HepG2 (cell line): ENCODE data around the gene RBM19. TPM values are rescaled to one million over a fixed set of nuclear protein-coding genes. Genes with fewer than 3 reads are reported as not detected.

Experiments used
- ATAC-seq: fragments of 200-7000 bp; cut with Tn5 transposase; 3 replicates; pipeline ENCODE4 v1.9.1; 2020; ENCODE audit warnings: mild to moderate bottlenecking, moderate library complexity
- BruUV-seq: library from RNA; stranded (reverse); fragments of 400-500 nt; replicated peaks from 2 replicates; lab custom pipeline; 2021; lab: Mats Ljungman, UMichigan
- CTCF ChIA-PET: fragments of 300-600 bp; formaldehyde crosslinking; extraction: SDS; loops from one replicate; lab custom pipeline; 2021; ENCODE audit warnings: low total read pairs, inconsistent platforms, low intra/inter-chr PET ratio; lab: Yijun Ruan, JAX
- POLR2A ChIA-PET: fragments of 350-600 bp; sonication (Branson Sonifier 250); formaldehyde crosslinking; loops from one replicate; lab custom pipeline; 2020; ENCODE audit warnings: antibody characterized with exemption, inconsistent platforms; lab: Yijun Ruan, JAX
- DNase-seq: peaks from one replicate; pipeline ENCODE4 v3.0.0-alpha.2; 2015; ENCODE audit warnings: low spot score
- FAIRE-seq: peaks from 3 replicates; lab custom pipeline; 2011; peaks lifted over from hg19 to GRCh38; lab: Jason Lieb, UNC
- H2AFZ ChIP-seq: one replicate; pipeline ENCODE4 v1.6.1; 2011; ENCODE audit warnings: low read length, inconsistent platforms
- H3K27ac ChIP-seq: fragments of 300-600 bp; 3 replicates; pipeline ENCODE4 v1.8.0; 2011; ENCODE audit warnings: mixed run types, mild to moderate bottlenecking, mixed read lengths, low read length, inconsistent platforms; ENCODE audit not compliant: insufficient read depth; ENCODE audit errors: extremely low read length
- H3K27me3 ChIP-seq, 2 experiments: fragments of 200-600 bp in 1 of 2; 2 replicates in 1 of 2; 3 replicates in 1 of 2; pipeline versions ENCODE4 v1.6.0 to v1.8.0; 2011; ENCODE audit warnings: low read length in 2 of 2, mild to moderate bottlenecking in 2 of 2, moderate library complexity in 2 of 2, inconsistent platforms in 1 of 2; ENCODE audit not compliant: insufficient read depth in 2 of 2, control insufficient read depth in 1 of 2
- H3K36me3 ChIP-seq, 2 experiments: fragments of 200-600 bp in 1 of 2; replicated peaks in 1 of 2; 2 replicates in 1 of 2; 3 replicates in 1 of 2; pipeline versions ENCODE4 v1.5.1 to v1.8.0; 2011; ENCODE audit warnings: low read length in 2 of 2, inconsistent platforms in 1 of 2; ENCODE audit not compliant: insufficient read depth in 2 of 2, control insufficient read depth in 1 of 2
- H3K4me1 ChIP-seq: 2 replicates; pipeline ENCODE4 v1.5.1; 2012; ENCODE audit warnings: low read length, inconsistent platforms; ENCODE audit not compliant: insufficient read depth
- H3K4me2 ChIP-seq: 2 replicates; pipeline ENCODE4 v1.6.0; 2011; ENCODE audit warnings: low read depth, low read length, inconsistent platforms
- H3K4me3 ChIP-seq, 3 experiments: fragments of 200-600 bp in 1 of 3; sonication (generic), shearing (Covaris generic) in 1 of 3; replicated peaks in 1 of 3; 2 replicates each; pipeline ENCODE4 v1.5.1; 2011 to 2016; ENCODE audit warnings: low read length in 3 of 3, inconsistent platforms in 2 of 3, low read depth in 2 of 3, mild to moderate bottlenecking in 2 of 3, control low read depth in 1 of 3, mixed read lengths in 1 of 3; ENCODE audit not compliant: insufficient read depth in 1 of 3
- H3K79me2 ChIP-seq: one replicate; pipeline ENCODE4 v1.6.1; 2011; ENCODE audit warnings: low read length, inconsistent platforms; ENCODE audit not compliant: insufficient read depth
- H3K9ac ChIP-seq: 2 replicates; pipeline ENCODE4 v1.6.0; 2011; ENCODE audit warnings: mild to moderate bottlenecking, low read depth, low read length, inconsistent platforms; ENCODE audit not compliant: insufficient read depth
- H3K9me3 ChIP-seq: 2 replicates; pipeline ENCODE4 v1.5.1; 2012; ENCODE audit warnings: mild to moderate bottlenecking, low read length
- H4K20me1 ChIP-seq: 2 replicates; pipeline ENCODE4 v1.6.0; 2011; ENCODE audit warnings: inconsistent platforms, mild to moderate bottlenecking, low read length, moderate library complexity; ENCODE audit not compliant: insufficient read depth
- BCL3 ChIP-seq: sonication (generic); formaldehyde crosslinking; IDR thresholded peaks from 2 replicates; pipeline ENCODE4 v1.5.1; 2020; ENCODE audit warnings: mild to moderate bottlenecking, missing genetic modification reagents, moderate library complexity
- FOXK1 ChIP-seq: sonication (generic); formaldehyde crosslinking; IDR thresholded peaks from 2 replicates; pipeline ENCODE4 v1.4.0; 2020; ENCODE audit warnings: low read depth, missing genetic modification reagents, borderline replicate concordance
- GABPB1 ChIP-seq: IDR thresholded peaks from 2 replicates; pipeline ENCODE4 v1.6.1; 2016; ENCODE audit warnings: mild to moderate bottlenecking, missing genetic modification reagents, moderate library complexity, missing compliant biosample characterization
- PRDM15 ChIP-seq: sonication (generic); formaldehyde crosslinking; IDR thresholded peaks from 2 replicates; pipeline ENCODE4 v1.4.0; 2020; ENCODE audit warnings: missing genetic modification reagents
- PRDM4 ChIP-seq: sonication (generic); formaldehyde crosslinking; IDR thresholded peaks from 2 replicates; pipeline ENCODE4 v1.9.0; 2021; ENCODE audit warnings: missing genetic modification reagents, borderline replicate concordance
- ZBTB20 ChIP-seq: sonication (generic); formaldehyde crosslinking; IDR thresholded peaks from 2 replicates; pipeline ENCODE4 v1.8.1; 2023; ENCODE audit warnings: missing genetic modification reagents, low read depth, mild to moderate bottlenecking, borderline replicate concordance
- ZIK1 ChIP-seq: sonication (generic); formaldehyde crosslinking; IDR thresholded peaks from 2 replicates; pipeline ENCODE4 v1.5.0; 2020; ENCODE audit warnings: mild to moderate bottlenecking, low read depth, missing genetic modification reagents, borderline replicate concordance
- ZNF282 ChIP-seq: fragments of 450-650 bp; IDR thresholded peaks from 2 replicates; pipeline ENCODE4 v1.6.1; 2018; ENCODE audit not compliant: partially characterized antibody
- ZNF550 ChIP-seq: sonication (generic); formaldehyde crosslinking; IDR thresholded peaks from 2 replicates; pipeline ENCODE4 v1.4.0; 2020; ENCODE audit warnings: mild to moderate bottlenecking, missing genetic modification reagents, borderline replicate concordance
- ZNF576 ChIP-seq: sonication (generic); formaldehyde crosslinking; IDR thresholded peaks from 2 replicates; pipeline ENCODE4 v1.4.0; 2020; ENCODE audit warnings: mild to moderate bottlenecking, missing genetic modification reagents
- ZXDC ChIP-seq: sonication (generic); formaldehyde crosslinking; IDR thresholded peaks from 2 replicates; pipeline ENCODE4 v1.5.0; 2020; ENCODE audit warnings: mild to moderate bottlenecking, missing genetic modification reagents
- WGBS: methylation state at CpG from one replicate; pipeline ENCODE4 v1.1.6; 2017; ENCODE audit warnings: low lambda C conversion rate; 5-methylcytosine and 5-hydroxymethylcytosine counted together
- in situ Hi-C: cut with HindIII; loops from 2 replicates; pipeline ENCODE4 v1.10.0; 2017; ENCODE audit warnings: low pct_unique_long_range_greater_than_20kb; ENCODE audit not compliant: extremely low pct_ligation_motif_present
- intact Hi-C: fragments of 100-400 bp; cut with micrococcal nuclease; formaldehyde crosslinking; loops from one replicate; pipeline ENCODE4 v1.10.0; 2022; ENCODE audit not compliant: unreplicated experiment
- polyA plus RNA-seq, 8 experiments: library from polyadenylated mRNA; depleted of rRNA in 3 of 8; stranded (reverse) in 7 of 8; unstranded in 1 of 8; fragments of >200 nt; fragmentation: Illumina TruSeq in 4 of 8; extraction: Trizol in 4 of 8; gene quantifications; 2 replicates each; pipeline versions ENCODE4 v1.2.1 to v1.2.3, GENCODE V29; 2011 to 2016; ENCODE audit warnings: low read depth in 4 of 8, missing spikeins in 1 of 8, mixed read lengths in 1 of 8; ENCODE audit not compliant: insufficient read depth in 1 of 8
- total RNA-seq, 5 experiments: library from RNA; depleted of rRNA; stranded (reverse); fragments of >200 nt; fragmentation: Illumina TruSeq; extraction: Trizol; gene quantifications; 2 replicates each; pipeline ENCODE4 v1.2.3, GENCODE V29; 2016; ENCODE audit warnings: low read depth in 1 of 5

The RBM19 gene
- total and polyA plus RNA-seq, 2 of the 13 experiments (the other 11 are each of a cell fraction or from before 2014, with no cell fraction given): 19.3 to 32.2 TPM

- no peak for FAIRE-seq
- intact Hi-C loops (no loop called here), in situ Hi-C loops (no loop called here)
- no peaks in the 10 kb centered on the region for H3K4me1 ChIP-seq
- ChIA-PET POLR2A (no interaction called here), CTCF (no interaction called here)
- no TSS peak for BruUV-seq
- H3K79me2 ChIP-seq: no peaks in the 10 kb centered on the region
- no peak for DNase-seq
- no peak for ATAC-seq
- no peaks in the 10 kb centered on the region for H4K20me1 ChIP-seq
- no peak overlapping the region for H3K4me2 ChIP-seq
- H3K4me3 ChIP-seq: no peak overlapping the region
- H2AFZ ChIP-seq: no peak overlapping the region
- no peaks in the 10 kb centered on the region for H3K27me3 ChIP-seq
- no peak overlapping the region for H3K27ac ChIP-seq
- no peaks in the 10 kb centered on the region for H3K9me3 ChIP-seq
- 90% methylated on average over 12 of the region's 19 CpGs for whole genome bisulfite sequencing
- peaks cover 27 to 69% of the 10 kb centered on the region in 2 experiments; a peak in 4 of 5 replicates for H3K36me3 ChIP-seq
- no peak overlapping the region for H3K9ac ChIP-seq
- TF ChIP-seq BCL3 (CRISPR knock-in tag) (no peak), ZIK1 (no peak), ZNF550 (CRISPR knock-in tag) (no peak), ZNF576 (CRISPR knock-in tag) (no peak), ZBTB20 (no peak), GABPB1 (CRISPR knock-in tag) (no peak), FOXK1 (CRISPR knock-in tag) (no peak), ZNF282 (no peak), ZXDC (CRISPR knock-in tag) (no peak), PRDM15 (no peak), PRDM4 (no peak)
Observed at GRCh38 chr12:113906411-113907200, 59.5 kb downstream of the RBM19 start.
